CD4-positive, alpha-beta T cell treated with Interleukin-2 at 100 ng/mL for 4 hours (primary cell): ENCODE data around the gene PDCD7.
"Not testable (repeated sequence)": the region's sequence is repeated elsewhere in the genome, so short reads cannot be mapped to it uniquely, and the experiment has no call there.

Experiments used
- DNase-seq: peaks from one replicate; pipeline ENCODE4 v3.0.0-alpha.2; 2020; ENCODE audit warnings: low spot score

Gene PDCD7

DNA sequence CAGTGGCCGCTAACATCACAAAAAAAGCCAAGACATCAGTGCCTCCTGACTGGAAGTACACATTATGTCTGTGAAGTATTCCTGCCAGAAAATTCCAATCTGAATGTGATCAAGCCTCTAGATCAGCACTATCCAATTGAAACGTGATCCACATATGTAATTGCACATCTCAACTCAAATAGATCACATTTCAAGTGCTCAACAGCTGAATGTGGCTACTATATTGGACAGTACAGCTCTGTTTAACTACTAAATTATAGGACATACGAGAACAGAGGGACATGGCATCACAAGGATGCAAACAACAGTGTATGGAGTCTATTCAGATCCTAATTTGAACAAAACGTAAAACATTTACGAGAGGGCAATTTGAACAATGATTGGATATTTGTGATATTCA is 18.1 kb downstream of the PDCD7 start:
- no peak for DNase-seq

DNA sequence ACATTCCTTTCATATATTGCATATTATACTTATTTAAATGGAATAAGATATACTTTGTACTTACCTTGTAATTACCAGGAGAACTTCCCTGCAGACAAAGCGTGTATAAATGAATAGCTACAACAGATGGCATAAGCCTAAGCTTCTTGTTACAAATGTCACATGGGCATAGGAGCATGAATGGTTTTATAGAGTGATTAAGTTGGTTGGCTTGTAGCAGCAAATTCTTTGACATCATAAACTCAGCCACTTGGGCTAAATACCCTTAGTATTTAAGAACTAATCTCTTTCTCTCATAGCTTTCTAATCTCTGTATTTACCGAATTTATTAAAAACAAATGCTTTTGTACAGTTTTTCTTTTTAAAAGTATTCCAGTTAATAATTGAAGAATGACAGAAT is 18.5 kb downstream of the PDCD7 start, which contains the start of gene UBAP1L:
TSS of gene UBAP1L (minus strand) at position 115 of the 400 bp plus-strand sequence. CDS start 8,985 bp downstream, outside the sequence.
- no peak for DNase-seq

DNA sequence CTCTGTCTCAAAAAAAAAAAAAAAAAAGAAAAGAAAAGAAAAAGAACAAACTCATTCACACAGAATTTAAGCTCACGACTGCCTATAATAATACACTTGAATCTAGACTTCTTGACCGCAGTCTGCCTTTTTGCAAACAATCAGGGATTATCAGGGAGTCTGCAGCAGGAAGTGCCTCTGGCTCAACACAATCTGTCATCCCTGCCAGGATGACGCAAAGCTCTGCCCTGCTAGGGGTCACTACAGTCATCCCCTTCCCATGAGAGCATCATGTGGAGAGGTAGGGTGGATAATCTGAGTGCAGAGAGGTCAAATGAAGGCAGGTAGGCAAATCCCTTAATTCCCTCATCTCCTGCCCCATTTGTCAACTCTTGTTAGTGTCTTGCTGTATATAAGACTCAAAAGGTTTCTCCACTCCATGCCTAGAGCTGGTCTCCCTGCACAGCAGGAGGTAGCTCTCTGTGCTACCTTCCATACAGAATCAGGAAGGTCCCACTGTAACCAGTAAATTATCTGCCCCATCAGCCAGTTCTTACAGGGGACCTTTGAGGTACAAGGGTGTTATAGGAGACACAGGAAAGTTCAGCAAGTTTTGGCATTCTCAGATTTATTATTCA is 22.8 kb downstream of the PDCD7 start:
- DNase-seq, result no peak

DNA sequence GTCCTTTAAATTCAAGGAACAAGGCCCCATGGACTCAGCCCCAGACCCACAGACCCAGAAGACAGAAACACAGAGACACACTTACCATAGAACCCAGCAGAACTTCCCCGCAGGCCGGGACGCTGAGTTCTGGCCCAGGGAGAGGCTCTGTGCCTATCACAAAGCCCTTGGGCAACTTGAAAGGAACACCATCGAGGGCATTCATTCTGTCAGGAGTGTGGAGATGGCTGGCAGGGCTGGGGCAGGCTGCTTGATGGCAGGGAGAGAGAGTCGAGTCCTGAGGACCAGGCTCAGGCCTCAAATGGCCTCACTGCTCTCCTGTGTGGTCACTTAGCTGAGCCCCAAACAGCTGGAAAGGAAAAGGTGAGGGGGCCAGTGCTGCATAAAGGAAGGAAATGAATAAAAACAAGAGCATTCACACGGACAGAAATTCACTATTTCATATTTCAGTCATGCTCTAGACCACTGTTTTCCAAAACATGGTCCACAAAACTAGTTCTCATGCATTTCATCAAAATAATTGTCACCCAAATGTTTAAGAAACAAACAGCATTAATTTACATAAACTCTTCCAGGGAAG is 27.5 kb downstream of the PDCD7 start:
- no peak for DNase-seq

DNA sequence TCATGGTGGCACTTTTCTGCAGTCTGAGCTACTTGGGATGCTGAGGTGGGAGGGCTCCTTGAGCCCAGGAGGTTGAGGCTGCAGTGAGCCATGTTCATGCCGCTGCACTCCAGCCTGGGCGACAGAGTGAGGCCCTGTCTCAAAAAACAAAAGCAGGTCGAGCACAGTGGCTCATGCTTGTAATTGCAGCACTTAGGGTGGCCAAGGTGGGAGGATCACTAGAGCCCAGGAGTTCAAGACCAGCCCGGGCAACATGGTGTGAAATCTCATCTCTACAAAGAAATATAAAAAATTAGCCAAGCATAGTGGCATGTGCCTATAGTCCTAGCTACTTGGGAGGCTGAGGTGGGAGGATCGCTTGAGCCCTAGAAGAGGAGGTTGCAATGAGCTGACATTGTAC is 28.6 kb downstream of the PDCD7 start:
- no peak for DNase-seq

DNA sequence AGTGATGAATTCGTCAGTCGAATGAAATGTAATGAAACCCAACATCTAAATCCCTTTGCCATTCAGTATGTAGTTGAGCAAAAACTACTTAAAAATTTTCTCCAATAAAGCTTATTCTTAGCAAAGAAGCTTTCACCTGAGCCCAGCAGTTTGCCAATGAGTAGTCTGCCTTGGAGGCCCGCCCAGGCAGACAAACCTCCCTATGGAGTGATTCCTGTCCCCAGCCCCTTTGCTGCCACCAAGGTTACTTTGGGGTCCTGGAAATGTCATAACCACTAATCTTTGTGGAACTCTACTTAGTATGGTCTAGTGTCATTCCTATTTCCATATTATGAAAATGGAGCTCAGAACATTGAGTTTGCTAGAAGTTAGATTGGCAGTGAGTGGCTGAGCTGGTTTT is 30.7 kb downstream of the PDCD7 start:
- no peak for DNase-seq

DNA sequence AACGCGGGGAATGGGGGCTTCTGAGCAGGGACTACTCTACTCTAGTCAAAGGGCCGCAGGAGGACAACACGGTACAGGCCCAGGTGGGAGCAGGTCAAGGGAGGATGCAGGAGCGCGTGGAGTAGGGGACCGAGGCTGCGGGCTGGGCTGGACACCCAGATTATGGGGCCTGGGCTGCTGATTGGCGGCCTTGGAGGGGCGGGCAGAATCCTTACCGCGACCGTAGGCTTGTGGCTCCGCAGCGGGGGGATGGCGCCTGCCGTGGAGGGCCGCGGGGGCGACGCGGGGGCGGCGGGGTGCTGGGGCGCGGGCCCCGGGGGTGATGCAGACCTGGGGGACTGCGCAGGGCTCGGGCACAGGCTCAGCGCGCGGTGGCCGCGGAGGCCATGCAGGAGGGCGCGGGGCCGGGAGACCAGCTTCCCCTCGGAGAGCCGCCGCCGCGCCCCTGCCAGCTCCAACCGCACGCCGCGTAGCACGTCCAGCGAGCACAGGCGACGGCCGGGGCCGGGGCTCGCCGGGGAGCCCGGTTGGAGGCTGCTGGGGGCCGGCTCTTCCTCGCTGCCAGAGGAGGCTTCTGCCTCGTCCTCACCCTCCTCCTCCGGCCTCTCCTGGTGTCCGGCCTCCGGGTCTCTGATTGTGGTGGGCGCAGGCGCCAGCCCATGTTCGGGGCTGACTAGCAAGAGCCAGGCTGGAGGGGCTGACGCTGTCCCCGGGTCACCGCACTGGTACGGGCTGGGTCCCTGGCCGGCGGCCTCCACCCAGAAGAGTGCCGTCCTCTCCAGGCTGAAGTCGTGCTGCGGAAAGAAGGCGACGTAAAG is 31.5 kb downstream of the PDCD7 start:
- no peak for DNase-seq

DNA sequence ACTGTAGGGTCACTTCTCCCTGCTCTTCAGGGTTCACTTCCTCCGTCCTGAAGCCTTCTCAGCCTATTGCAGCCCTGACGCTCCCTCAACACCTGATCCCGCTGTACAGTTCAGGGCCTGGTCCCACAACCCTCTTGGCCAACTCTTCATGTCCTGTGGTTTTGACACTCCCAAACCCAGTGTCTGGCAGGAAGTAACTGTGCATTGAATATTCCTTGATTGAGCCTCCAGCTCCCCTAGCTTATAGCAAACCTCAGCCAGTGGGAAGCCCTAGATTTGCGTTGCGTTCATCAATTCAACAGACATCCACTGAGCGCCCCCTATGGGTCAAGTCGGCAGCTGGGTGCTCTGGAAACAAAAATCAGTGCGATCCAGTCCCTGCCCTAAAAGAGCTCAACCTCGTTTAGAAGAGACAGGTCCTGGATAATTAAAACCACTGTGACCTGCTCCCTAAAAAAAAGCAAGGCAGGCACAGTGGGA is 32.2 kb downstream of the PDCD7 start:
- DNase-seq, result peak; percentile 49

DNA sequence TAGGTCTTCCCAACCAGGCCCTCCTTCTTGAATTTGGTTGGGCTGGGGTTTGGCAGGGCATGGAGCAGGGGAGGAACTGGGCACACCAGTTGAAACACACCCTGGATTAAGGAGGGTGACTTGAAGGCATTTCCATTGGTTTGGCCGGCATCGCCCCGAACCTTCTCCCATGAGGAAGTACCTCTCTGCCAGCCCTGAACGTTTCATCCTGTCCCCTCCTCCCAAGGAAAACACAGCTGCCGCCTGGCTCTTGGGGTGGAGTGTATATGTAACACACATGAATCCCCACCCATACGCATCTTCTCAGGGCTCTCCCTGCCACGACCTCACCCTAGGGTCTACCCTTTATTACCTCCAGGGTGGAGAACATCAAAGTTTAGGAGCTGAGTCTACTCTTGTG is 33.2 kb downstream of the PDCD7 start:
- no peak for DNase-seq

DNA sequence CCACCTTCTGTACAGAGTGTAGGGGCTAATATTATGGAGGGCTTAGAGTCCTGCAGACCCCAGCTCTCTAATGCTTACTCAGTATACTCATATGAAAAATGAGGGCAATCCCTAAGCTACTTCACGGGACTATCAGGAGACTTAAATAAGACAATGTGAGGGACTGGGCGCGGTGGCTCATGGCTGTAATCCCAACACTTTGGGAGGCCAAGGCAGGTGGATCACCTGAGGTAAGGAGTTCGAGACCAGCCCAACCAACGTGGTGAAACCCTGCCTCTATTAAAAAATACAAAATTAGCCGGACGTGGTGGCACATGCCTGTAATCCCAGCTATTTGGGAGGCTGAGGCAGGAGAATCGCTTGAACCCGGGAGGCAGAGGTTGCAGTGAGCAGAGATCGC is 33.8 kb downstream of the PDCD7 start:
- DNase-seq, result not testable (repeated sequence)

DNA sequence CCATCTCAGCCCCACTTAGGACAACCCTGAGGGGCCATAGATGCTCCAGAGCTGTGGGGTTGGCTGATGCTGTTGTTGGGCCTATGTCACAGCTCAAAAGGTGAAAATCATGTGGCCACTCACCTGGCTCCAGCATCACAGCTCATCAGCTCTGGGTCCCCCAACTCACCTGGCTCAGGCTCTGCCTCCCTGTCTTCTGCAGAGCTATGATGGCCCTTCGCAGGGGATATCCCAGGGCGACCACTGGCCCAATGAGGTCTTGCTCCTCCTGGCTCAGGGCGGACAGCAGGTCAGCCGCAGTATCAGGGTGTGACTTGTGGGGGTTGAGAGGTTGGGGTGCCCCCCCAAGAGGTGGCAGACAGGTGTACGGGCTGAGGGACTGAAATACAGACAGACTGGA is 34.3 kb downstream of the PDCD7 start:
- DNase-seq, result no peak

DNA sequence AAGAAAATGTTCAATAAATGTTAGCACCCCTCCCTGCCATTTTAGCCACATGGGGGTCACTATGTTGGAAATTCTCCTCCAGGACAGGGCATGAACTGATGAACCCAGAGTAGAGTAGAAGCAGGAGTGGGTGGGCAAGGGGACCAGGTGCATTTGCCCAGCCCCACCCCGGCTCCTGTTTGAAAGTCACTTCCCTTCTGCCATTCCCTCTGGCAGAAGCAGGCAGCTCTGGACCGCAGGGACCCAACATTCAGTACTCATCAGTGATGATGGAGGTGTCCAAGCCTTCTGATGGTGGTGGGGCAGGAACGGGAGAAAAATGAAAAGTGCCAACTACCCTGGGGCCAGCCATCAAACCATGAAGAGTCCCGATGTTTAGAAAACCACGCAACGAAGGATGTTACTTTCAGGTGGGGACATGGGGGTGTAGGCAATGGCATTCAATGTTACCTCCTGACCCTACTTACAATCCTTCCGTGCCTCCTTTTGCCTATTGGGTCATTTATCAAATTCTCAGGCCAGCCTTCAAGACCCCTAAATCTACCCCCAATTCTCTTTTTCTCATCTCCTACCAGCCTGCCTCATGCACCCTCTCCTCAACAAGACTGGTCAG is 35.9 kb downstream of the PDCD7 start:
- no peak for DNase-seq

DNA sequence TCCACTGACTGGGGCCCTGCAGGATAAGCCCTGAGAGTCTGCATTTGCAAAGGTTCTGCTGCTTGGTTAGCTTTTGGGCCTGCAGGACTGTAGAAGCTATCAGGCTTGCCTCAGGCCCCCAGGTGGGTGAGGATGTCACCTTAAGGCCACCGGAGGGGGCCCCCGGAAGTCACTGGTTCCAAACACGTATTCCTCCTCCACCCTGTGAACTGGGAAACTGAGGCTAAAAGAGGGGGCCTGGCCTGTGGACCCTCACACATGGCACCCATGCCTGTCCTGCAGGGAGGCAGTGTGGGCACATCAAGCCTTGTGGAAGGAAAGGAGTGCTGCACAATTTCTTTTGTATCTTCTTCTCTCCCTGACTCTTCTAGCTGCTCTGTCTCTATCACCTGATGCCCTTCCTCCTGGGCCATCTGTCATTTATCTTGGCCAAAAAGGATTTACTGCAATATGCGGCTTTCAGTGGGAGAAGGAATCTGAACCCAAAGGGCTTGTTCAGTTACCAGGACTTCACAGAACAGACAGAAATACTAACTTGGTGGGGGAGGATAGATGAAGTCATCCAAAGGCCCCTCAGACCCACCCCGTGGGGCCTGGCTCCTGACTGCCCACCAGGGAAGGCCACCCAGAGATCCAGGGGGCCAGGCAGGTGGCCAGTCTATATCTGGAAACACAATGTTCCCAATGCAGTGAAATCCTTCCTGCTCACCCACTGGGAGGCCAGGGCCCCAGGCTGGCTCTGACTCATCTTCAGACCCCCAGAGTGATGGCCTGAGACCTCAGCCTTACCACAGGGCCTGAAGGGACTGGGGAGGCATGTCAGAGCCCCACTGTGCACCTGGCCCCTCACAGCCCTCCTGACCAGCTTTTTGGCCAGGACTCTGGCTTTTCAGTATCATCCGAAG is 36.9 kb downstream of the PDCD7 start:
- no peak for DNase-seq

DNA sequence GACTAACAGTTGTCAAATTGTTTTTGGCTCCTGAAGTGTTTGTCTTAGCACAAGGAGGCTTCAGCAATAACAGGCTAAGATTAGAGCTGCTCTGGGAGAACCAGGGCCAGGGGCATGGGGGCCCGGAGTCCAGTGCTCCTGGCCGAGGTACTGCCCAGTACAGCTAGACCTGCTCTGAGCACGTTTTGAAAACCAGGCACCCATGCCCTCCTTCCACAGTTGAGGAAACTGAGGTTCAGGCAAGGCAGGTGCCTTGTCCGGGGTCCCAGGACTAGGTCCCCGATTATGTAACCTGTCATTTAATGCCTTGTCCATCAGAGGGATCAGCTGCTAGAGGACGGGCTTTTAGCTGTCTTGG is 37.9 kb downstream of the PDCD7 start:
- no peak for DNase-seq

DNA sequence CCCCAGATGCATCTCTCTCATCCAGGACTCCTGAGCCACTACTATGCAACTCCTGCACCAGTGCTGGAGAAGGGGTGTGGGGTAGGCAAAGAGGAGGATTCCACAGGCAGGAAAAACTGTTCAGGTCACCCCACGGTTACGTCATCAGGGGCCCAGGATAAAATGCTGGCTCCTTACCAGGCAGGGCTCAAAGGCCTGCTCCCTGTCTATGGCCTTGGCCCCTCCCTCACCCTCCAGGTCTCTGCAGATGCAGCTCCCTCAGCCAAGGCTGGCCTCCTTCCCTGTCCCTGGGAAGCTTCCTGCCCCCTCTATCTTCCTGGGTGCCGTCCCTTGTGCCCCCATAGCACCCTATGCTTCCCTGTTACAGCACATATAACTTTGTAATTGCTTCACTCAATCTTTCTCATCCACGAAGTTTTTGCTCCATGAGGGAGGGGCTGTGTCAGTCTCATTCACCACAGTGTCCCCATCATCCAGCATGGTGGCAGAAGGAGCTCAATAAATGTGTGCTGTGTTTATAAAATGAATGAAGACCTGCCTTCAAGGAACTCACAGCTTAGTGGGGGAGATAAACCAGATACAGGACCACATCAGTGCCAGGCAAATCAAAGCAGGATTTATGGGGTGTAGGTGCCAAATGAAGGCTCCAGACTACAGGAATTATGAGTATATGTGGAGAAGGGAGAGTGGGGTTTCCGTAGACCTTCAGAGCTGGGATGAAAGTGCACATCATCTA is 38.4 kb downstream of the PDCD7 start:
- no peak for DNase-seq

DNA sequence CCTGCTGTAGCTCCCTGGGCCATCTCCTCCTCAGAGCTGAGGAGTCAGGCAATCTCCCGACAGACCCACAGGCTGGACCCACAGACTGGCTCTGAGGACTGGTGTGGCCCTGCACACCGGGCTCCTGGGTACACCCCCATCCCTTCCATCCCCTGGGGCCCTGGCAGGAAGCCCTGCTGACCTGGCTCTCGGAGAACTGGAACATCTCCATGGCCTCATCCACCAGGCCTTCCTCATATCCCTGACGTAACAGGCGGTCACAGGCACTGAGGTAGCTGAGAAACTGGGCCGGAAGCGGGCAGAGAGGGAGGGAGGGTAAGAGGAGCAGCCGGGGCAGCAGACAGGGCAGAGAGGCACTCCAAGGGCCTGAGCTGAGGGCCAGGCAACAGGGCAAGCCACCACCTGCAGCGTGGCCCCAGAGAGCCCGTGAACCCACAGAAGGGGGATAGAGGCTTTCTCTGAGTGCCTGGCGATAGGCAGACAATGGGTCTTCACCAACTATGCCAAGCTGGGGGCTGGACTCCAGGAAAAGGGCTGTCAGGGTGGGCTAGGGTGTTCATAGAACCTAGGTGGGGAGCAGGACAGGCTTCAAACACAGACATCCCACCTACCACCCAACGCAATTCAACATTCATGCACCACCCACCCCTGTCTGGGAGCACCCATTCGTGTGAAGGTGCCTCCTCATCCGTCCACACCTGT is 39.2 kb downstream of the PDCD7 start:
- no peak for DNase-seq

DNA sequence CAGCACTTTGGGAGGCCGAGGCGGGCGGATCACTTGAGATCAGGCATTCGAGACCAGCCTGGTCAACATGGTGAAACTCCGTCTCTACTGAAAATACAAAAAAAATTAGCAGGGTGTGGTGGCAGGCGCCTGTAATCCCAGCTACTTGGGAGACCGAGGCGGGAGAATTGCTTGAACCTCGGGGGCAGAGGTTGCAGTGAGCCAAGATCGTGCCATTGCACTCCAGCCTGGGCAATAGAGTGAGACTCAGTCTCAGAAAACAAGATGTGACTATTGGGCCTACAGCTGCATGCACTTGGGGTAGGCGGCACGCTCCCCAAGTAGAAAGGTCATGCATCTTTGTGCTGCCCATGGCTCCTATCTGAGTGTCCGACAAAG is 39.8 kb downstream of the PDCD7 start:
- not testable (repeated sequence) for DNase-seq

DNA sequence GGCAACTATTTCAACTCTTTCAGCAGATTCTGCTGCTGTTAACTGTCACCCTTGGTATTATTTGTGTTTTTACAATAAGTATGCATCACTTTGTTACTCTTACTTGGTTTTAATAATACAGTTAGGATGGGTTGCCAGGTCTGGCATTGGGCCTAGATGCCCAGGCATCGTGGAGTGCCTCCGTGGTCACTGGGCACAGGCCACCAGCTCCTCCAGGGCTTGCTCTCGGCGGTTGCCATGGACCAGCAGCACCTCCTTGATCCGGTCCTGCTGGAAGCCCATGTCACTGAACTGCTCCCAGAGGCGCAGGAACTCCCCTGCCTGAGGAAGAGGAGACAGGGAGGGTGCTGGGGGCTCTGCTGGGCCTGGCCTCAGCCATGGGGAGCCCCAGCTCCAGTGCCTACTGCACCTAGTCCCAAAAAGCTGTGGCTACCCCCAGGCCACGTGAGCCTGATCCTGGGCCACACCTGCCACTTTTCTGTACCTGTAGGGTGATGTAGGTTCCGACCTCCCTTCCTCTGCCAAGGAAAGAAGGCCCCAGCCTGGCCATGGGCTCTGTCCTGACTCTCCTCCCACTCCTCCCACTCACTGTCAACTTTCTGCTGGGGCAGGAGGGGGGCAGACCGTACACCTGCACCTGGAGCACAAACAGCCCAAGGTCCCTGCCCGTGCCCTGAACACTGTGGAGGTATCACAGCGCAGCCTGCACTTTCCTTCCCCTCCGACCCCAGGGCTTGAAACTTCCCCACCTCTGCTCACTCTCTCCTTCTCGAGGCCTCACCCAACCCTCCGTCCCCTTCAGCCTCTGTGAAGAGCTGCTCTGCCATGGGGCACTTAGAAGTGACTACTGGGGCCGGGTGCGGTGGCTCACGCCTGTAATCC is 40.5 kb downstream of the PDCD7 start:
- DNase-seq, result no peak
